Measurements from ENCODE around the gene NEU1. TPM values are rescaled to one million over a fixed set of nuclear protein-coding genes. Genes with fewer than 3 reads are reported as not detected.
"Not testable (repeated sequence)": the region's sequence is repeated elsewhere in the genome, so short reads cannot be mapped to it uniquely, and the experiment has no call there.

Gene NEU1
- total RNA-seq, 6 donors from 2014 or later = 28.3 to 90.3 (median 64.6) TPM

DNA sequence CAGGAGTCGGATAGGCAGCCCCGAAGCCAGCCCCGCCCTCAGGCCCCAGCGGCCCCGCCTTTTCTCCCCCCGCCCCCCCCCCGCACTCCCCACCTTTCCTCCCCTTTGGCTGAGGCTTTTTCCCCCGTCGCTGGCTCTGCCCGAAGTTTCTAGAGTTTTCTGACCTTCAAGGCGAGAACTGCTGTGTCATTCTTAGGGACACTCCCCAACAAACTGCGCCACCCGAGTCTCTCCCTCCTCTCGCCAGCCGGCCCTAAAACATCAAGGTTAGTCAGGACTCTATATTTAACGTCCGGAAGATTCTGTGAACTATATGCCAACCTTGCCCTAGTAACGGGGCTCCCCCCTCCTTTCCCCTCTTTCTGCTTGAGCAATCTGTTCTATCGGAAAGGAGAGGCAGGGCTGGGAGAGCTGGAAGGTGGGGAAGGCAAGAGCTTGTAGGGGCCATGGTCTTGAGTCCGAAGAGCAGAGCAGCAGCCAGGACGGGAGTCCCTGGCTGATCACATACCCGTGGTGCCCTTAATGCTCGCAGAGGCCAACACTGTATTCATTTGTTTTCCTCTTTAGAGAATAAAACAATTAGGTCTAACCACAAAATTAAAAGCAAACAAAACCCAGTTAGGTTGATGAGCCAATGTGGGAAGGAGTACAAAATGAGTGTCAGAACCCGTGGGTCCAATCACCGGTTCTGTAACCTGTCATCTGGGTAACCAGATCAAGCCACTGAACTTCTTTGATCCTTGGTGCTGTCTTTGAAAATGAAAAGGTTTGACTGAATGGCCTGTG lies 40.4 kb downstream of the NEU1 start:
- Histone ChIP-seq H3K9me3 (no peaks in the 10 kb centered on the region), H3K27ac (peak overlapping the region; percentile 93 to 99 (median 96)), H3K4me1 (peaks cover 64 to 81% (median 76%) of the 10 kb centered on the region in 4 donors), H3K4me3 (peak overlapping the region; percentile 16 to 57 (median 50)), H3K27me3 (no peaks in the 10 kb centered on the region), H3K36me3 (no peaks in the 10 kb centered on the region)
- WGBS, 2 donors = 1 to 3% methylated on average over 22 to 24 of the region's 25 CpGs
- ATAC-seq (ENCODE audit: low FRiP score in 2 of 2) (peak; percentile 75 to 76), DNase-seq (peak in 1 of 2 donors; percentile 87)
- peak in 2 of 4 donors; percentile 60 to 84 for TF ChIP-seq POLR2A (IDR thresholded peaks at IDR 0.05)
- TF ChIP-seq EP300 (IDR thresholded peaks at IDR 0.05) = peak in 2 of 4 donors; percentile 31 to 62
- TF ChIP-seq, protein P1, sequence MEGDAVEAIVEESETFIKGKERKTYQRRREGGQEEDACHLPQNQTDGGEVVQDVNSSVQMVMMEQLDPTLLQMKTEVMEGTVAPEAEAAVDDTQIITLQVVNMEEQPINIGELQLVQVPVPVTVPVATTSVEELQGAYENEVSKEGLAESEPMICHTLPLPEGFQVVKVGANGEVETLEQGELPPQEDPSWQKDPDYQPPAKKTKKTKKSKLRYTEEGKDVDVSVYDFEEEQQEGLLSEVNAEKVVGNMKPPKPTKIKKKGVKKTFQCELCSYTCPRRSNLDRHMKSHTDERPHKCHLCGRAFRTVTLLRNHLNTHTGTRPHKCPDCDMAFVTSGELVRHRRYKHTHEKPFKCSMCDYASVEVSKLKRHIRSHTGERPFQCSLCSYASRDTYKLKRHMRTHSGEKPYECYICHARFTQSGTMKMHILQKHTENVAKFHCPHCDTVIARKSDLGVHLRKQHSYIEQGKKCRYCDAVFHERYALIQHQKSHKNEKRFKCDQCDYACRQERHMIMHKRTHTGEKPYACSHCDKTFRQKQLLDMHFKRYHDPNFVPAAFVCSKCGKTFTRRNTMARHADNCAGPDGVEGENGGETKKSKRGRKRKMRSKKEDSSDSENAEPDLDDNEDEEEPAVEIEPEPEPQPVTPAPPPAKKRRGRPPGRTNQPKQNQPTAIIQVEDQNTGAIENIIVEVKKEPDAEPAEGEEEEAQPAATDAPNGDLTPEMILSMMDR (IDR thresholded peaks at IDR 0.05) = no peak
- TF ChIP-seq POLR2AphosphoS5 (IDR thresholded peaks at IDR 0.05) = peak; percentile 72 to 93

DNA sequence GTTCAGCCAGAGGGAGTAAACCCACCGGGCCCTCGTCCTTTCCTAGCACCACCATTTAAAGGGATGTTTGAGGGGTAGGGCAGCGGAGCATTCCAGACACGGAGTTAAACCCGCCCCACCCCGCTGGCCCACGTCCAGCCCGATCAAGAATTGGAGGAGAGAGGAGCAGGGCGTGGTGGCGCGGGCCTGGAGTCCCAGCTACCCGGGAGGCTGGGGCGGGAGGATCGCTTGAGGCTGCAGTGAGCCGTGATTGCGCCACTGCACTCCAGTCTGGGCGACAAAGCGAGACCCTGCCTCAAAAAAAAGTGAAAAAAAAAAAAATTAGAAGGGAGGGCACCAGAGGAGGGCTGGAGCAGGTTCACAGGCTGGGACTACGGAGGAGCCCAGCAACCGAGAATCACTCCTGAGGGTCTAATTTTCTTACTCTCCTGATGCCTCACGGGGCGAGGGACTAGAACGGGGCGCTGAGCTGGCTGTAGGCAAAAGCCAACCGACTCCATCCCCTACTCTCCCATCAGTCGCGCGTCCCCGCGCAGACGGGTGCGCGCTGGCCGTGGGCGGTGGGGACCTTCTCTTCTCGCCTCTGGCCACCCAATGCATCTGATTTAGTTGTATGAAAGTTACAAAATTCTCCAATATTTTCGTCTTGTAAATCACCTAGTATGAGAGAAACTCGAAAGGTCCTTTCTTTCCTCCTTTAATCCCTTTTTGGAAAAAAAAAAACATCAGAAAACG lies 41.2 kb downstream of the NEU1 start:
- peak; percentile 74 to 77 for ATAC-seq (ENCODE audit: low FRiP score in 2 of 2)
- TF ChIP-seq POLR2A (IDR thresholded peaks at IDR 0.05) (peak in 1 of 4 donors; percentile 26), POLR2AphosphoS5 (IDR thresholded peaks at IDR 0.05) (peak; percentile 8 to 17)
- TF ChIP-seq, protein P1 (IDR thresholded peaks at IDR 0.05) = no peak
- peaks cover 62 to 79% (median 74%) of the 10 kb centered on the region in 4 donors for H3K4me1 ChIP-seq

DNA sequence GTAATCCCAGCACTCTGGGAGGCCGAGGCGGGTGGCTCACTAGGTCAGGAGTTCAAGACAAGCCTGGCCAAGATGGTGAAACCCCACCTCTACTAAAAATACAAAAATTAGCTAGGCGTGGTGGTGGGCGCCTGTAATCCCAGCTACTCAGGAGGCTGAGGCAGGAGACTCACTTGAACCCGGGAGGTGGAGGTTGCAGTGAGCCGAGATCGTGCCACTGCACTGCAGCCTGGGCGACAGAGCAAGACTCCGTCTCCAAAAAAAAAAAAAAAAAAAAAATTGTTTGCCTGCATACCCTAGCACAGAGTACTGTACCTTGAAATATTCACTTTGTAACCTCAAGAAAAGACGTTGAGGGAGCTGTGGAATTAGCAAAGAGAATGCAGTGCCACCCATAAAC lies 42.2 kb downstream of the NEU1 start:
- H3K4me1 ChIP-seq = peaks cover 51 to 70% (median 64%) of the 10 kb centered on the region in 4 donors

More for the DNA sequence above, 41.2 kb downstream of the NEU1 start:
- 5 to 6% methylated on average over 37 to 39 of the region's 39 CpGs for WGBS, 2 donors
- Histone ChIP-seq H3K9me3 (no peaks in the 10 kb centered on the region), H3K36me3 (no peaks in the 10 kb centered on the region), H3K4me3 (peak overlapping the region; percentile 7 to 57 (median 50)), H3K27ac (peak overlapping the region; percentile 93 to 99 (median 96)), H3K27me3 (no peaks in the 10 kb centered on the region)
- DNase-seq = peak; percentile 80 to 94

DNA sequence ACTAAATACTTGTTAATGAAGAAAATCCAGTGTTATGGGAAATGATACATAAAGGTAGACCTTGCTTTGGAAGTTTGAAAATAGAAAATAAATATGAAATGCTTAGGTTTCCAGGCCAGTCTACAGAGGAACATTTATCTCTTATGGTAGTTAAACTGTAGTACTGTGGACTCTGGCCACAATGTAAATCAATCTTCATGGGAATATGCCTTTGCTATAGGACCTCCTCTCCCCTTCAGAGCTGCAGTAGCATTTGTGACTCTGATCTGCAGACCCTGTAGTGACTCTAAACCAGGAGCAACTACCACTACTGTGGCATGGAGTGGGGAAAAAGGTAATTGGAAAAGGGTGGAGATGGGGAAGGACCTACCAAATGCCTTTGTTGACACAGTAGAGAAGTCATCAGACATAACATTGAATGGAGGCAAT lies 42.7 kb downstream of the NEU1 start:
- Histone ChIP-seq H3K4me3 (peak overlapping the region in 1 of 4 donors; percentile 62), H3K4me1 (peaks cover 51 to 67% (median 62%) of the 10 kb centered on the region in 4 donors), H3K27me3 (no peaks in the 10 kb centered on the region), H3K36me3 (no peaks in the 10 kb centered on the region), H3K27ac (peak overlapping the region in 3 of 4 donors; percentile 5 to 98 (median 46)), H3K9me3 (no peaks in the 10 kb centered on the region)
- ATAC-seq (ENCODE audit: low FRiP score in 2 of 2) (no peak), DNase-seq (no peak)
- TF ChIP-seq POLR2AphosphoS5 (IDR thresholded peaks at IDR 0.05) = no peak
- TF ChIP-seq EP300 (IDR thresholded peaks at IDR 0.05) = no peak
- TF ChIP-seq, protein P1 (IDR thresholded peaks at IDR 0.05) = no peak
- no peak for TF ChIP-seq POLR2A (IDR thresholded peaks at IDR 0.05)

More for the DNA sequence above, 42.2 kb downstream of the NEU1 start:
- not testable (repeated sequence) for ATAC-seq (ENCODE audit: low FRiP score in 2 of 2); H3K36me3 ChIP-seq; DNase-seq; H3K27me3 ChIP-seq; H3K4me3 ChIP-seq; H3K9me3 ChIP-seq
- WGBS, 2 donors = 89 to 92% methylated on average over 10 of the region's 10 CpGs
- peak overlapping the region in 3 of 4 donors; percentile 5 to 98 (median 93) for H3K27ac ChIP-seq

DNA sequence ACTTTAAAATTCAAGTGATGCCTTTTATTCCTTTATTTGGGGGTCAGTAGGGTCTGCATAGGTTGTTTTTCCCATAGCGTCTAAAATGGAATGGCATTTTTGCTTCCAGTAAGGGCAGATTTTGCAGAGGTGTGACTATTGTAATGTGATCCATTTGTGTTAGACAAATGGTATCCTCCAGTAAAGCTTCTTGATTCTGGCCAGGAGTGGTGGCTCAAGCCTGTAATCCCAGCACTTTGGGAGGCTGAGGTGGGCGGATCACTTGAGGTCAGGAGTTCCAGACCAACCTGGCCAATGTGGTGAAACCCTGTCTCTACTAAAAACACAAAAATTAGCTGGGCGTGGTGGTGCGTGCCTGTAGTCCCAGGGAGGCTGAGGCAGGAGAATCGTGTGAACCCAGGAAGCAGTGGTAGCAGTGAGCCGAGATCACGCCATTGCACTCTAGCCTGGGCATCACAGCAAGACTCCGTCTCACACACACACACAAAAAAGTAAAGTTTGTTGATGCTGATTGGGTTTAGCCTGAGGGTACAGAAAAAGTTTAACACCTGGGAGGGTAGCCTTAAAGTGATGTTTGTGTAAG lies 44.6 kb downstream of the NEU1 start:
- not testable (repeated sequence) for ATAC-seq (ENCODE audit: low FRiP score in 2 of 2); DNase-seq; H3K36me3 ChIP-seq; H3K27me3 ChIP-seq; H3K9me3 ChIP-seq
- 33 to 71% methylated on average over 8 of the region's 8 CpGs for WGBS, 2 donors
- H3K4me1 ChIP-seq = peaks cover 48 to 61% (median 55%) of the 10 kb centered on the region in 4 donors
- peak overlapping the region; percentile 4 to 62 (median 40) for H3K4me3 ChIP-seq
- peak overlapping the region; percentile 59 to 98 (median 79) for H3K27ac ChIP-seq

DNA sequence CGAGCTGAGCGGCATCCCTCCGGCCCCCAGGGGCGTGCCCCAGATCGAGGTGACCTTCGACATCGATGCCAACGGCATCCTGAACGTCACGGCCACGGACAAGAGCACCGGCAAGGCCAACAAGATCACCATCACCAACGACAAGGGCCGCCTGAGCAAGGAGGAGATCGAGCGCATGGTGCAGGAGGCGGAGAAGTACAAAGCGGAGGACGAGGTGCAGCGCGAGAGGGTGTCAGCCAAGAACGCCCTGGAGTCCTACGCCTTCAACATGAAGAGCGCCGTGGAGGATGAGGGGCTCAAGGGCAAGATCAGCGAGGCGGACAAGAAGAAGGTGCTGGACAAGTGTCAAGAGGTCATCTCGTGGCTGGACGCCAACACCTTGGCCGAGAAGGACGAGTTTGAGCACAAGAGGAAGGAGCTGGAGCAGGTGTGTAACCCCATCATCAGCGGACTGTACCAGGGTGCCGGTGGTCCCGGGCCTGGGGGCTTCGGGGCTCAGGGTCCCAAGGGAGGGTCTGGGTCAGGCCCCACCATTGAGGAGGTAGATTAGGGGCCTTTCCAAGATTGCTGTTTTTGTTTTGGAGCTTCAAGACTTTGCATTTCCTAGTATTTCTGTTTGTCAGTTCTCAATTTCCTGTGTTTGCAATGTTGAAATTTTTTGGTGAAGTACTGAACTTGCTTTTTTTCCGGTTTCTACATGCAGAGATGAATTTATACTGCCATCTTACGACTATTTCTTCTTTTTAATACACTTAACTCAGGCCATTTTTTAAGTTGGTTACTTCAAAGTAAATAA lies 45.3 kb downstream of the NEU1 start:
- peak in 1 of 2 donors; percentile 82 for DNase-seq
- Histone ChIP-seq H3K27ac (peak overlapping the region; percentile 59 to 98 (median 79)), H3K4me3 (peak overlapping the region; percentile 28 to 62 (median 40)), H3K4me1 (peaks cover 46 to 58% (median 52%) of the 10 kb centered on the region in 4 donors)
- H3K36me3 ChIP-seq; H3K27me3 ChIP-seq; H3K9me3 ChIP-seq; ATAC-seq (ENCODE audit: low FRiP score in 2 of 2): not testable (repeated sequence)
- WGBS, 2 donors = 24 to 30% methylated on average over 6 of the region's 37 CpGs
